ENCODE results near the gene GALNT13. TPM values are rescaled to one million over a fixed set of nuclear protein-coding genes. Genes with fewer than 3 reads are reported as not detected.

GALNT13 gene
- total and polyA plus RNA-seq, 2 donors (not counting 1 experiment from before 2014, with no cell fraction given): not detected

DNA sequence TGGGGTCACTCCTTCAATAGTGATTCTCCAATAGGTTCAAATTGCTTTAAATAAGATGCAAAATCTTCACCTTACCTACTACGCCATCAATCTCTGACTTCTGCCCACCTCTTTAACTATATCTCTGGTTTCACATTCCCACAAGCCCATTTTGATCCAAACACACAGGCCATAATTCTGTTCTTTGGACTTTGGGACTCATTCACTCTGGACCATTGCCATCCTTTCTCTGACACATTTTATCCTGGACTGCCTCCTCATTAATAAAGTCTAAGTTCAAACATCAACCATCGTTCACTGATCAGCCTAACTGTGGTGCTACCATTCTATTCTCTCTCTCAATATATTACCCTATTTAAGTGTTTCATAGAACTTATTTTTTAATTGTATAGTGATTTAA lies 332.2 kb downstream of the GALNT13 start:
- H3K4me3 Mint-ChIP-seq: no peak overlapping the region

DNA sequence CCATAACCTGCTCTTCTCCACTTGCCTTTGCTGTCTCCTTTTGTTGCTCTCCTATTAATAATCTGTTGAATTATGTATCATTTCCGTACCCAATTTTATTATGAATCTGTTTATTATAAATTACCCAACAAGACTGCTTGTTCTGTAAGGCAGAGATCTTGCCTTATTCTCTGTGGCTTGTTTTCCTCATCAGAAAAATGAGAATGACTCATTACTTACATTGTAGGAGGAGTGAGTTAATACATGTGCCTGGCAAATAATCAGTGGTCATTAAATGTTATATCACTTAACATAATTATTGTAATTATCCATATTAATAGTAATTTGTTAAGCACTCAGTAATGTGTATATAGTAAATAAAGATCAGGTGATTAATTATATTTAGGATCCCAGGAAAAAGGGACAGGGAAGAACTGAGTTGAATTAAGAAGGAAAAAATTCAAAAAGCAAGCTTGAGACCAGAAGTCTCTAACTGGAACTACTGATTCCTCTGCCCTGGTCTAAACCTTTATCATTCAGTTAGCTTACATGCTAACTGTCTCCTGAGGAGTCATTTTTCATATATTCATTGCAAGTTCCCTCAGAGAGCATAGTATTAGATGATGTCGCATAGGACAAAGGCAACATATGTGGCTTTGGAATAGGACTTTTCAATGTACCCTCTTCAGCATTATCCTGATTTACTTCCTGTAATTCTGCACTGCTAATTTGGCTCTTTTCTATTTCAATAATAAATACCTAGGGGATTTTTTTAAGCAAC lies 335.7 kb downstream of the GALNT13 start:
- Histone ChIP-seq H2AFZ (ENCODE audit: insufficient read depth, low read depth, low read length, poor library complexity, severe bottlenecking) (no peak overlapping the region), H3K79me2 (ENCODE audit: control insufficient read depth, insufficient read depth, low read length) (no peaks in the 10 kb centered on the region), H3K27ac (ENCODE audit: low read length in 2 of 2) (no peak overlapping the region), H3K27me3 (replicated peaks in 1 of 4; ENCODE audit: control extremely low read depth in 1 of 4, control insufficient read depth in 3 of 4, insufficient read depth in 4 of 4, low read length in 3 of 4) (no peaks in the 10 kb centered on the region), H3K4me2 (replicated peaks; ENCODE audit: low read depth, low read length, poor library complexity, severe bottlenecking) (no peak overlapping the region), H3K9ac (ENCODE audit: low read length) (no peak overlapping the region), H3K9me3 (ENCODE audit: control extremely low read depth in 1 of 3, control insufficient read depth in 2 of 3, insufficient read depth in 1 of 3, low read length in 2 of 3) (peaks cover 0 to 3% (median 0%) of the 10 kb centered on the region in 3 donors), H3K4me3 (ENCODE audit: control extremely low read depth in 1 of 5, extremely low read depth in 1 of 5, insufficient read depth in 1 of 5, low read depth in 2 of 5, low read length in 4 of 5) (no peak overlapping the region), H4K20me1 (ENCODE audit: control insufficient read depth, insufficient read depth, low read length, poor library complexity, severe bottlenecking) (no peaks in the 10 kb centered on the region), H3K36me3 (replicated peaks in 1 of 2; ENCODE audit: control extremely low read depth in 1 of 2, control insufficient read depth in 1 of 2, extremely low read depth in 1 of 2, insufficient read depth in 2 of 2, low read length in 1 of 2) (no peaks in the 10 kb centered on the region), H3K4me1 (ENCODE audit: control insufficient read depth in 2 of 2, insufficient read depth in 2 of 2, low read length in 2 of 2) (no peaks in the 10 kb centered on the region)
- ChIA-PET POLR2A (no interaction called here), CTCF (no interaction called here)
- TF ChIP-seq, protein P1, sequence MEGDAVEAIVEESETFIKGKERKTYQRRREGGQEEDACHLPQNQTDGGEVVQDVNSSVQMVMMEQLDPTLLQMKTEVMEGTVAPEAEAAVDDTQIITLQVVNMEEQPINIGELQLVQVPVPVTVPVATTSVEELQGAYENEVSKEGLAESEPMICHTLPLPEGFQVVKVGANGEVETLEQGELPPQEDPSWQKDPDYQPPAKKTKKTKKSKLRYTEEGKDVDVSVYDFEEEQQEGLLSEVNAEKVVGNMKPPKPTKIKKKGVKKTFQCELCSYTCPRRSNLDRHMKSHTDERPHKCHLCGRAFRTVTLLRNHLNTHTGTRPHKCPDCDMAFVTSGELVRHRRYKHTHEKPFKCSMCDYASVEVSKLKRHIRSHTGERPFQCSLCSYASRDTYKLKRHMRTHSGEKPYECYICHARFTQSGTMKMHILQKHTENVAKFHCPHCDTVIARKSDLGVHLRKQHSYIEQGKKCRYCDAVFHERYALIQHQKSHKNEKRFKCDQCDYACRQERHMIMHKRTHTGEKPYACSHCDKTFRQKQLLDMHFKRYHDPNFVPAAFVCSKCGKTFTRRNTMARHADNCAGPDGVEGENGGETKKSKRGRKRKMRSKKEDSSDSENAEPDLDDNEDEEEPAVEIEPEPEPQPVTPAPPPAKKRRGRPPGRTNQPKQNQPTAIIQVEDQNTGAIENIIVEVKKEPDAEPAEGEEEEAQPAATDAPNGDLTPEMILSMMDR (IDR thresholded peaks at IDR 0.05): no peak
- no peak for TF ChIP-seq EZH2 (IDR thresholded peaks at IDR 0.05; ENCODE audit: borderline replicate concordance, insufficient read depth, low read depth, low read length, poor library complexity, severe bottlenecking)
- Mint-ChIP-seq H3K9me3 (ENCODE audit: insufficient read depth) (peaks cover 1% of the 10 kb centered on the region), H3K27ac (no peak overlapping the region), H3K4me1 (no peaks in the 10 kb centered on the region), H3K27me3 (no peaks in the 10 kb centered on the region), H3K4me3 (no peak overlapping the region)
- ATAC-seq (ENCODE audit: low read depth) (no peak), DNase-seq (no peak)
- WGBS (ENCODE audit: insufficient coverage): no CpG with 5 or more reads among the region's 2 CpGs
- intact Hi-C loops (cut with micrococcal nuclease): no loop called here

More for the DNA sequence above, 332.2 kb downstream of the GALNT13 start:
- Mint-ChIP-seq H3K9me3 (ENCODE audit: insufficient read depth) (peaks cover 1% of the 10 kb centered on the region), H3K27ac (no peak overlapping the region), H3K27me3 (no peaks in the 10 kb centered on the region), H3K4me1 (no peaks in the 10 kb centered on the region)
- ATAC-seq (ENCODE audit: low read depth) (no peak), DNase-seq (no peak)
- H2AFZ ChIP-seq (ENCODE audit: insufficient read depth, low read depth, low read length, poor library complexity, severe bottlenecking): no peak overlapping the region
- 100% methylated on average over 1 of the region's 2 CpGs for WGBS (ENCODE audit: insufficient coverage)
- no peaks in the 10 kb centered on the region for H3K36me3 ChIP-seq (replicated peaks in 1 of 2; ENCODE audit: control extremely low read depth in 1 of 2, control insufficient read depth in 1 of 2, extremely low read depth in 1 of 2, insufficient read depth in 2 of 2, low read length in 1 of 2)
- no peak overlapping the region for H3K4me2 ChIP-seq (replicated peaks; ENCODE audit: low read depth, low read length, poor library complexity, severe bottlenecking)
- ChIA-PET POLR2A (no interaction called here), CTCF (interaction anchor here (0.6 kb wide), 1 partner anchor 24 kb away, joined by 4 read pairs; no protein-coding TSS in a partner anchor)
- H3K79me2 ChIP-seq (ENCODE audit: control insufficient read depth, insufficient read depth, low read length): no peaks in the 10 kb centered on the region
- no peak overlapping the region for H3K27ac ChIP-seq (ENCODE audit: low read length in 2 of 2)
- H3K9me3 ChIP-seq (ENCODE audit: control extremely low read depth in 1 of 3, control insufficient read depth in 2 of 3, insufficient read depth in 1 of 3, low read length in 2 of 3): peaks cover 0 to 3% (median 0%) of the 10 kb centered on the region in 3 donors
- H3K27me3 ChIP-seq (replicated peaks in 1 of 4; ENCODE audit: control extremely low read depth in 1 of 4, control insufficient read depth in 3 of 4, insufficient read depth in 4 of 4, low read length in 3 of 4): no peaks in the 10 kb centered on the region
- intact Hi-C loops (cut with micrococcal nuclease): no loop called here
- TF ChIP-seq, protein P1 (IDR thresholded peaks at IDR 0.05): no peak
- TF ChIP-seq EZH2 (IDR thresholded peaks at IDR 0.05; ENCODE audit: borderline replicate concordance, insufficient read depth, low read depth, low read length, poor library complexity, severe bottlenecking): no peak
- no peaks in the 10 kb centered on the region for H3K4me1 ChIP-seq (ENCODE audit: control insufficient read depth in 2 of 2, insufficient read depth in 2 of 2, low read length in 2 of 2)
- no peak overlapping the region for H3K4me3 ChIP-seq (ENCODE audit: control extremely low read depth in 1 of 5, extremely low read depth in 1 of 5, insufficient read depth in 1 of 5, low read depth in 2 of 5, low read length in 4 of 5)
- H4K20me1 ChIP-seq (ENCODE audit: control insufficient read depth, insufficient read depth, low read length, poor library complexity, severe bottlenecking): no peaks in the 10 kb centered on the region
- H3K9ac ChIP-seq (ENCODE audit: low read length): no peak overlapping the region
